ENCODE measurements around the gene UGGT1. TPM values are rescaled to one million over a fixed set of nuclear protein-coding genes. Genes with fewer than 3 reads are reported as not detected.

Gene UGGT1
- total and polyA plus RNA-seq, 2 experiments from 2014 or later = 11.5 to 65.0 TPM

DNA sequence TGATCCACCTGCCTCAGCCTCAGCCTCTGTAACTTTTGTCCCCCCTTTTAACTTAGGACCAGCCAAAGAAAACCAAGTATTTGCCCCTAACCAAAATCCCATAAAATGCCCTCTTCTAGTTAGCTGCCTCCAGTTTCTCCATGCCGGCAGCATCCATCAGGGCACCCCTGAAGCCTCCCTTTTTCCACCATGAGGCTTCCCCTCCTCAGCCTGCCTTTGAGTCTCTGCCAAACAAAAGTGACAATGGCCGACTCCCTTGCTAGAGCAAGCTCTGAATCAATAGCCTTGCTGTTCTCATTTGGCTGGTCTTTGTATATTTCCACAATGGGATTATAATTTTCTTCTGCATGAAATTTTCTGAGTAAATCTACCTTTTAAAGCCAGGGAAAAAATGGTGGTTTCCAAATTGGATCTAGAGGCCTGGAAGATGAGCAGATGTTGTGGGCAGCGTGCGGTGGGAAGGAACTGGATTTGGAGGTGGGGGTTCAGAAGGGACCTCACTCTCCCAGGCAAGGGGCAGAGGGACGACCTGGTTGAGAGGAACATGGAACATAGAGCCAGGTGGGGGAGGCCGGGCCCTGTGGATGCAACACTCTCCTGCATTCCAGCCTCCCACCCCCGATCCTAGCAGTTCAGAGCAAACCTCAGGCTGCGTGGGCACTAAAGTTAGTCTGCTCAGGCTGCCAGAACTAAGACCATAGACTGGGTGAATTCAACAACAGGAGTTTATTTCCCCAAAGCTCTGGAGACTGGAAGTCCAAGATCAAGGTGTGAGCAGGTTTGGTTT lies 147.1 kb downstream of the UGGT1 start:
- Histone ChIP-seq H3K36me3 (ENCODE audit: insufficient read depth) (no peaks in the 10 kb centered on the region), H3F3A (replicated peaks; ENCODE audit: low read depth) (no peaks in the 10 kb centered on the region), H3K4me3 (no peak overlapping the region), H3K4me1 (ENCODE audit: insufficient read depth) (no peaks in the 10 kb centered on the region), H3K4me2 (no peak overlapping the region), H3K9me2 (ENCODE audit: insufficient read depth) (no peaks in the 10 kb centered on the region), H3K79me2 (replicated peaks; ENCODE audit: insufficient read depth) (no peaks in the 10 kb centered on the region), H2AFZ (no peak overlapping the region), H3K27ac (ENCODE audit: low read depth) (no peak overlapping the region), H4K20me1 (replicated peaks; ENCODE audit: insufficient read depth) (no peaks in the 10 kb centered on the region), H3K27me3 (ENCODE audit: insufficient read depth) (peaks cover 6% of the 10 kb centered on the region; the same call in 1 of the 2 replicates)
- H3K27me3 Mint-ChIP-seq (ENCODE audit: insufficient read depth, low read depth, poor library complexity) = peaks cover 9% of the 10 kb centered on the region
- no peaks in the 10 kb centered on the region for H3K9me3 Mint-ChIP-seq
- no peak overlapping the region for H3K4me3 Mint-ChIP-seq
- no peak overlapping the region; the same call in 1 of the 2 replicates for H3K27ac Mint-ChIP-seq
- TF ChIP-seq ZNF331 (CRISPR knock-in tag; IDR thresholded peaks at IDR 0.05; ENCODE audit: low read depth) = no peak
- TF ChIP-seq NANOG (IDR thresholded peaks at IDR 0.05; ENCODE audit: borderline replicate concordance) = no peak
- TF ChIP-seq STAT1 (IDR thresholded peaks at IDR 0.05; ENCODE audit: unreplicated experiment) = no peak
- no peak for TF ChIP-seq ZNF114 (CRISPR knock-in tag; IDR thresholded peaks at IDR 0.05)
- no peak for TF ChIP-seq CTCF (conservative IDR thresholded peaks at IDR 0.05; ENCODE audit: low read depth in 2 of 2)
- no peak for TF ChIP-seq EZH2phosphoT487 (IDR thresholded peaks at IDR 0.05; ENCODE audit: unreplicated experiment)
- TF ChIP-seq CREB1 (CRISPR knock-in tag; IDR thresholded peaks at IDR 0.05; ENCODE audit: low read depth) = no peak
- no peak for TF ChIP-seq EZH2 (IDR thresholded peaks at IDR 0.05; ENCODE audit: low read depth, unreplicated experiment)
- TF ChIP-seq, protein P1, sequence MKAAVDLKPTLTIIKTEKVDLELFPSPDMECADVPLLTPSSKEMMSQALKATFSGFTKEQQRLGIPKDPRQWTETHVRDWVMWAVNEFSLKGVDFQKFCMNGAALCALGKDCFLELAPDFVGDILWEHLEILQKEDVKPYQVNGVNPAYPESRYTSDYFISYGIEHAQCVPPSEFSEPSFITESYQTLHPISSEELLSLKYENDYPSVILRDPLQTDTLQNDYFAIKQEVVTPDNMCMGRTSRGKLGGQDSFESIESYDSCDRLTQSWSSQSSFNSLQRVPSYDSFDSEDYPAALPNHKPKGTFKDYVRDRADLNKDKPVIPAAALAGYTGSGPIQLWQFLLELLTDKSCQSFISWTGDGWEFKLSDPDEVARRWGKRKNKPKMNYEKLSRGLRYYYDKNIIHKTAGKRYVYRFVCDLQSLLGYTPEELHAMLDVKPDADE (IDR thresholded peaks at IDR 0.05) = no peak
- TF ChIP-seq POLR2AphosphoS5 (IDR thresholded peaks at IDR 0.05; ENCODE audit: low read depth) = no peak
- TF ChIP-seq ZNF462 (CRISPR knock-in tag; IDR thresholded peaks at IDR 0.05) = no peak
- TF ChIP-seq, protein P2, sequence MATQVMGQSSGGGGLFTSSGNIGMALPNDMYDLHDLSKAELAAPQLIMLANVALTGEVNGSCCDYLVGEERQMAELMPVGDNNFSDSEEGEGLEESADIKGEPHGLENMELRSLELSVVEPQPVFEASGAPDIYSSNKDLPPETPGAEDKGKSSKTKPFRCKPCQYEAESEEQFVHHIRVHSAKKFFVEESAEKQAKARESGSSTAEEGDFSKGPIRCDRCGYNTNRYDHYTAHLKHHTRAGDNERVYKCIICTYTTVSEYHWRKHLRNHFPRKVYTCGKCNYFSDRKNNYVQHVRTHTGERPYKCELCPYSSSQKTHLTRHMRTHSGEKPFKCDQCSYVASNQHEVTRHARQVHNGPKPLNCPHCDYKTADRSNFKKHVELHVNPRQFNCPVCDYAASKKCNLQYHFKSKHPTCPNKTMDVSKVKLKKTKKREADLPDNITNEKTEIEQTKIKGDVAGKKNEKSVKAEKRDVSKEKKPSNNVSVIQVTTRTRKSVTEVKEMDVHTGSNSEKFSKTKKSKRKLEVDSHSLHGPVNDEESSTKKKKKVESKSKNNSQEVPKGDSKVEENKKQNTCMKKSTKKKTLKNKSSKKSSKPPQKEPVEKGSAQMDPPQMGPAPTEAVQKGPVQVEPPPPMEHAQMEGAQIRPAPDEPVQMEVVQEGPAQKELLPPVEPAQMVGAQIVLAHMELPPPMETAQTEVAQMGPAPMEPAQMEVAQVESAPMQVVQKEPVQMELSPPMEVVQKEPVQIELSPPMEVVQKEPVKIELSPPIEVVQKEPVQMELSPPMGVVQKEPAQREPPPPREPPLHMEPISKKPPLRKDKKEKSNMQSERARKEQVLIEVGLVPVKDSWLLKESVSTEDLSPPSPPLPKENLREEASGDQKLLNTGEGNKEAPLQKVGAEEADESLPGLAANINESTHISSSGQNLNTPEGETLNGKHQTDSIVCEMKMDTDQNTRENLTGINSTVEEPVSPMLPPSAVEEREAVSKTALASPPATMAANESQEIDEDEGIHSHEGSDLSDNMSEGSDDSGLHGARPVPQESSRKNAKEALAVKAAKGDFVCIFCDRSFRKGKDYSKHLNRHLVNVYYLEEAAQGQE (IDR thresholded peaks at IDR 0.05; ENCODE audit: unreplicated experiment) = no peak
- TF ChIP-seq JUNB (IDR thresholded peaks at IDR 0.05; ENCODE audit: unreplicated experiment) = no peak
- no peaks in the 10 kb centered on the region for H3K36me3 Mint-ChIP-seq (ENCODE audit: low read depth)
- H3K4me1 Mint-ChIP-seq = peaks cover 2% of the 10 kb centered on the region; the same call in 2 of the 3 replicates
- DNase-seq (ENCODE audit: low spot score) (no peak), ATAC-seq (no peak)
